GM18511 (cell line): ENCODE measurements around the gene WSCD2.
A peak's percentile ranks its signal among the peaks of the same experiment; 100 is the strongest.

Experiments used
- ATAC-seq: cut with Tn5 transposase; IDR thresholded peaks from one replicate; pipeline ENCODE4 v1.9.1; 2021; ENCODE audit warnings: mild to moderate bottlenecking, moderate library complexity; ENCODE audit not compliant: unreplicated experiment

The WSCD2 gene

DNA sequence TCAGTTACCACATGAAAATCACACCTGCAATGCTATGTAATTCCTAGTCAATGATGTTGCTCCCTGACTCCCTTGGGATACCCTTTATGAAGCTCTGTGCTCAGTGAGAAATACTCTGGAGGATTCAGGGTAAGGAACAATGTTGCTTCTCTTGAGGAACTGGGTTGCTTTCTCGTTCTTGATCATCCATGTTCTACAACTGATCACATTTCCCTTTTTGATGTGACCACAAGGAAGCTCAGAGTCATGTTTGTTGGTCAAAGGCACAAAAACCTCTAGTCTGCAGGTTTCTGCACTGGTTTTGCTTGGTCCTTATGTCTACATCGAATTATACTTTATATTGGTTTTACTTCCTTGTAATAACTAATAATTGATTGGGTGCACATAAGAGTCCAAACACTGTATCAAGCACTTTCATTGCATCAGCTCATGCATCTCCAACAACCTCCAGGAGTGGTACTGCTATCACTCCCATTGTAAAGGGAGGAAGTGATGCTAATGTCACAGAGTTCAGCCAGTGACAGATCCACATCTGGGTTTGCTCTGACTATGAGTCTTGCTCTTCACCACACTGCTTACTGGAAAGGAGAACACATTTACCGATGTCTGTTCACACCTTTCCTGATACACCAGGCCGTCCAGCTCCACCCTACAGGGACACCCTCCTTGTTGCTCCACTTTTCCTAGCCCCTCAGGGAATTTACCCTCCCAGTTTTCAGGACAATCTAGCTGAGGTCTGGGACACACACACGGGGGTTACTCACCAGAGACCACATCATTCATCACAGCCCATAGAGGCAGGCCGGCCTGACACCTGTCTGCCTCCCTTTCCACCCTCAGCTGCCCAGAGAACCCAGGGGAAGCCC is 169.0 kb downstream of the WSCD2 start:
- ATAC-seq: peak; percentile 80

DNA sequence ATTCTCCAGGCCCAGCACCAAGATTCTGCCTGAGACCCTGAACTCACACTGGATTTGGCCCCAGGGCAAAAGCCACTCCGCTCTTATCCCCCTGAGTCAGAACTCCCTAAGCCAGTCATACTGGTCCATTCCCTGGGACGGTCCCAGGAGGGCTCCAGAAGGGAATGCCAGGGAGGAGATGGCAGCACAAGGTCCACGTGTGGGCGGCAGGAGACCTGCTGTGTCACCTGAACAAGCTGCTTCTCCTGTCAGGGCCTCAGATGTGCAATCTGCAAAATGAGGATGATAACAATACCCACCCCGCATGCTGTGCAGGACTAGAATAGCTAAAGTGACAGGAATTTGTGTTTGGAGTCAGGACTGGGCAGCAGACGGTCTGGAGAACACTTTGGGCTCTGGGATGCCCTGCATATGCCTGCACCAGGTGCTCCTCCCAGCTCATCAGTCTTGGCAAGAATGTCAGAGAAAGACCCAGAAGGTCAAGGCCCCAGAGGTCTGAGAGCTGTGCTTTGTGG is 169.7 kb downstream of the WSCD2 start:
- no peak for ATAC-seq

DNA sequence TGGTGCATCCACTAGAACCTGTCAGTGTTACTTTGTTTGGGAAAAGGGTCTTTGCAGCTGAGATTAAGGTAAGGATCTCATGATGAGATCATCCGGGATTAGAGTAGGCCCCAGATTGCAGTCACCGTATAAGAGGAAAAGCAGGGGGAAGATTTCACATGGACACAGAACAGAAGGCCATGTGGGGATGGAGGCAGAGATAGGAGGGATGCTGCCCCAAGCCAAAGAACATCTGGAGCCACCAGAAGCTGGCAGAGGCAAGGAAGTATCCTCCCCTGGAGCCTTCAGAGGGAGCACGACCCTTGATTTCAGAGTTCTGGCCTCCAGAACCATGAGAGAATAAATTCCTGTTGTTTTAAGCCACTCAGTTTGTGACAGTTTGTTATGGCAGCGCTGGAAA is 170.4 kb downstream of the WSCD2 start:
- no peak for ATAC-seq
